Activated CD4-positive, alpha-beta T cell treated with anti-CD3 and anti-CD28 coated beads, Interleukin-2, amount 50 U/mL, for 1 hour (primary cell): ENCODE results near the gene TNS3.
"Not testable (repeated sequence)": the region's sequence is repeated elsewhere in the genome, so short reads cannot be mapped to it uniquely, and the experiment has no call there.

Source experiments
- DNase-seq: peaks from one replicate; pipeline ENCODE4 v3.0.0-alpha.2; 2020

TNS3 gene

GRCh38 chr7:47482013-47482875 lies 99.7 kb downstream of the TNS3 start:
- no peak for DNase-seq

- DNase-seq: no peak
Measured at GRCh38 chr7:47481541-47482012, 100.3 kb downstream of the TNS3 start.

- no peak for DNase-seq
Measured at GRCh38 chr7:47480576-47481538, 101.1 kb downstream of the TNS3 start.

- no peak for DNase-seq
Measured at GRCh38 chr7:47479821-47480575, 101.9 kb downstream of the TNS3 start.

GRCh38 chr7:47478926-47479711 lies 102.8 kb downstream of the TNS3 start:
- DNase-seq: no peak

- DNase-seq: no peak
Measured at GRCh38 chr7:47478017-47478344, 103.9 kb downstream of the TNS3 start.

- no peak for DNase-seq
Measured at GRCh38 chr7:47477191-47478016, 104.5 kb downstream of the TNS3 start.

GRCh38 chr7:47475880-47476227 lies 106.1 kb downstream of the TNS3 start:
- no peak for DNase-seq

GRCh38 chr7:47474937-47475879 lies 106.7 kb downstream of the TNS3 start:
- peak; percentile 2 for DNase-seq

GRCh38 chr7:47474211-47474936 lies 107.5 kb downstream of the TNS3 start:
- DNase-seq: no peak

GRCh38 chr7:47473499-47474210 lies 108.3 kb downstream of the TNS3 start:
- DNase-seq: no peak

GRCh38 chr7:47472444-47473157 lies 109.3 kb downstream of the TNS3 start:
- no peak for DNase-seq

- DNase-seq: no peak
Measured at GRCh38 chr7:47471831-47472230, 110.1 kb downstream of the TNS3 start.

- DNase-seq: no peak
Measured at GRCh38 chr7:47471358-47471703, 110.6 kb downstream of the TNS3 start.

GRCh38 chr7:47470567-47471357 lies 111.1 kb downstream of the TNS3 start:
- DNase-seq: no peak

- DNase-seq: not testable (repeated sequence)
Measured at GRCh38 chr7:47469846-47470245, 112.1 kb downstream of the TNS3 start.

- DNase-seq: no peak
Measured at GRCh38 chr7:47466832-47467231, 115.1 kb downstream of the TNS3 start.
